Kidney (tissue), 14 donors: ENCODE data around the gene MAP4K1. TPM values are rescaled to one million over a fixed set of nuclear protein-coding genes. Genes with fewer than 3 reads are reported as not detected.

Experiments used
- DNase-seq, 5 donors: peaks; one replicate each; pipeline ENCODE4 v3.0.0-alpha.2; 2013 to 2020
- FAIRE-seq: peaks from 2 replicates; lab custom pipeline; 2012; peaks lifted over from hg19 to GRCh38; lab: Jason Lieb, UNC
- H3K27ac ChIP-seq, 2 donors: one replicate each; pipeline ENCODE4 v1.7.0; 2013; ENCODE audit warnings: low read depth in 2 of 2, low read length in 2 of 2, inconsistent platforms in 1 of 2
- H3K27me3 ChIP-seq: one replicate; pipeline ENCODE4 v1.7.1; 2013; ENCODE audit warnings: low read length, inconsistent platforms; ENCODE audit not compliant: control insufficient read depth, insufficient read depth
- H3K36me3 ChIP-seq, 3 donors: one replicate each; pipeline versions ENCODE4 v1.7.0 to v1.7.1; 2013; ENCODE audit warnings: low read length in 3 of 3, control low read depth in 1 of 3, inconsistent platforms in 1 of 3; ENCODE audit not compliant: insufficient read depth in 3 of 3, control insufficient read depth in 2 of 3
- H3K4me1 ChIP-seq, 3 donors: one replicate each; pipeline versions ENCODE4 v1.7.0 to v1.7.1; 2013; ENCODE audit warnings: low read length in 3 of 3, inconsistent platforms in 1 of 3, low read depth in 1 of 3; ENCODE audit not compliant: control insufficient read depth in 2 of 3, insufficient read depth in 2 of 3
- H3K4me3 ChIP-seq, 3 donors: one replicate each; pipeline versions ENCODE4 v1.7.0 to v1.8.1; 2013; ENCODE audit warnings: low read length in 3 of 3, control low read depth in 1 of 3, inconsistent platforms in 1 of 3
- H3K9ac ChIP-seq, 3 donors: one replicate each; pipeline versions ENCODE4 v1.7.0 to v1.7.1; 2013; ENCODE audit warnings: low read length in 3 of 3, control low read depth in 1 of 3, inconsistent platforms in 1 of 3
- H3K9me3 ChIP-seq, 3 donors: one replicate each; pipeline versions ENCODE4 v1.7.0 to v1.7.1; 2013; ENCODE audit warnings: low read length in 3 of 3, control low read depth in 1 of 3, inconsistent platforms in 1 of 3; ENCODE audit not compliant: control insufficient read depth in 2 of 3, insufficient read depth in 1 of 3
- CTCF ChIP-seq: IDR thresholded peaks from 3 replicates; pipeline ENCODE4 v1.5.1; 2012; ENCODE audit warnings: mild to moderate bottlenecking, moderate library complexity, borderline replicate concordance; ENCODE audit not compliant: insufficient read depth; ENCODE audit errors: extremely low read depth
- intact Hi-C: fragments of 100-400 bp; cut with DNase I; formaldehyde crosslinking; loops from one replicate; pipeline ENCODE4 v1.11.1; 2022
- polyA plus RNA-seq: library from polyadenylated mRNA; stranded (reverse); fragments of 350-450 nt; fragmentation: Illumina TruSeq; extraction: RNeasy Lipid Tissue Mini Kit (QIAGEN cat#74804); gene quantifications from one replicate; pipeline ENCODE4 v1.2.3, GENCODE V29; 2014; ENCODE audit warnings: low read depth, low replicate concordance; ENCODE audit not compliant: insufficient read depth
- total RNA-seq: library from RNA; stranded (reverse); fragmentation: NEBNext Ultra II Directional; extraction: Animal tissue kit (Norgen Biotek cat#: 25700); gene quantifications from one replicate; pipeline ENCODE4 v1.2.1, GENCODE V29; 2021
- donor health status: control.
- donor health status: control.
- donor health status: control.
- donor health status: control.
- donor health status: control.
- donor health status: DM: yes; HTN: yes; CAD: no.
- donor health status: Normal renal cell carcinoma (clear cell type).

The MAP4K1 gene
- total and polyA plus RNA-seq, 2 donors from 2014 or later: 3.9 to 17.7 TPM

- no peaks in the 10 kb centered on the region for H3K27me3 ChIP-seq
- intact Hi-C loops: no loop called here
- no peak overlapping the region for H3K27ac ChIP-seq
- H3K4me3 ChIP-seq: no peak overlapping the region
- H3K4me1 ChIP-seq: peaks cover 0 to 5% (median 0%) of the 10 kb centered on the region in 3 donors
- H3K36me3 ChIP-seq: peaks cover 0 to 3% (median 0%) of the 10 kb centered on the region in 3 donors
- no peak for TF ChIP-seq CTCF
- H3K9me3 ChIP-seq: no peaks in the 10 kb centered on the region
- H3K9ac ChIP-seq: no peak overlapping the region
- DNase-seq (no peak), FAIRE-seq (no peak)
Observed at GRCh38 chr19:38644719-38645118, 27.0 kb upstream of the MAP4K1 start.

- Histone ChIP-seq H3K27ac (no peak overlapping the region), H3K36me3 (no peaks in the 10 kb centered on the region), H3K4me1 (peaks cover 0 to under 1% (median 0%) of the 10 kb centered on the region in 3 donors), H3K4me3 (no peak overlapping the region), H3K27me3 (no peaks in the 10 kb centered on the region), H3K9ac (no peak overlapping the region), H3K9me3 (no peaks in the 10 kb centered on the region)
- intact Hi-C loops: no loop called here
- FAIRE-seq: no peak
- DNase-seq: no peak
- TF ChIP-seq CTCF: no peak
Observed at GRCh38 chr19:38642176-38642575, 24.4 kb upstream of the MAP4K1 start.

- no peak overlapping the region for H3K27ac ChIP-seq
- no peak overlapping the region for H3K4me3 ChIP-seq
Observed at GRCh38 chr19:38640368-38640767, 22.6 kb upstream of the MAP4K1 start.

More at GRCh38 chr19:38640368-38640767, 22.6 kb upstream of the MAP4K1 start:
- no peak overlapping the region for H3K9ac ChIP-seq
- peaks cover 0 to 3% (median 0%) of the 10 kb centered on the region in 3 donors for H3K4me1 ChIP-seq
- H3K36me3 ChIP-seq: peaks cover 2 to 6% (median 2%) of the 10 kb centered on the region in 3 donors
- H3K9me3 ChIP-seq: no peaks in the 10 kb centered on the region
- FAIRE-seq: no peak
- TF ChIP-seq CTCF: no peak
- no peak for DNase-seq
- no peaks in the 10 kb centered on the region for H3K27me3 ChIP-seq
- intact Hi-C loops: no loop called here
